ENCODE measurements around the gene DPM1.
A peak's percentile ranks its signal among the peaks of the same experiment; 100 is the strongest.

DPM1 gene

GRCh38 chr20:50930139-50930975, 28.0 kb downstream of the DPM1 start:
- peak overlapping the region; percentile 86 to 89 for H3K4me3 Mint-ChIP-seq
- H3K9me3 Mint-ChIP-seq = no peaks in the 10 kb centered on the region
- H3K27me3 Mint-ChIP-seq = no peaks in the 10 kb centered on the region
- peak; percentile 20 for DNase-seq
- peaks cover 23 to 54% of the 10 kb centered on the region in 2 donors for H3K4me1 Mint-ChIP-seq
- H3K27ac Mint-ChIP-seq = peak overlapping the region; percentile 95
- ATAC-seq (replicated peaks) = peak; percentile 18 to 21
- H3K36me3 Mint-ChIP-seq = peaks cover 34 to 42% of the 10 kb centered on the region in 2 donors

GRCh38 chr20:50929299-50930138, 28.8 kb downstream of the DPM1 start:
- Mint-ChIP-seq H3K9me3 (no peaks in the 10 kb centered on the region), H3K27me3 (no peaks in the 10 kb centered on the region), H3K36me3 (peaks cover 39 to 46% of the 10 kb centered on the region in 2 donors), H3K27ac (peak overlapping the region; percentile 90), H3K4me3 (peak overlapping the region; percentile 86 to 89), H3K4me1 (peaks cover 26 to 60% of the 10 kb centered on the region in 2 donors)
- peak; percentile 75 to 78 for ATAC-seq (replicated peaks)
- DNase-seq = peak; percentile 85

- H3K4me3 Mint-ChIP-seq = peak overlapping the region; percentile 86 to 89
- peaks cover 36 to 41% of the 10 kb centered on the region in 2 donors for H3K36me3 Mint-ChIP-seq
- ATAC-seq (replicated peaks) (no peak), DNase-seq (no peak)
- no peaks in the 10 kb centered on the region for H3K27me3 Mint-ChIP-seq
- H3K9me3 Mint-ChIP-seq = no peaks in the 10 kb centered on the region
- H3K27ac Mint-ChIP-seq = no peak overlapping the region
- peaks cover 26 to 66% of the 10 kb centered on the region in 2 donors for H3K4me1 Mint-ChIP-seq
Observed at GRCh38 chr20:50928469-50928868, 29.9 kb downstream of the DPM1 start.

- Mint-ChIP-seq H3K36me3 (peaks cover 34 to 38% of the 10 kb centered on the region in 2 donors), H3K4me3 (no peak overlapping the region)
- no peak for DNase-seq
Observed at GRCh38 chr20:50926530-50926929, 31.8 kb downstream of the DPM1 start.

GRCh38 chr20:50924261-50924920, 33.9 kb downstream of the DPM1 start:
- Mint-ChIP-seq H3K9me3 (no peaks in the 10 kb centered on the region), H3K4me3 (no peak overlapping the region), H3K4me1 (peaks cover 31 to 86% of the 10 kb centered on the region in 2 donors), H3K27ac (no peak overlapping the region), H3K36me3 (peaks cover 27 to 36% of the 10 kb centered on the region in 2 donors), H3K27me3 (no peaks in the 10 kb centered on the region)
- no peak for DNase-seq
- no peak for ATAC-seq (replicated peaks)

More at GRCh38 chr20:50926530-50926929, 31.8 kb downstream of the DPM1 start:
- Mint-ChIP-seq H3K4me1 (peaks cover 30 to 75% of the 10 kb centered on the region in 2 donors), H3K27me3 (no peaks in the 10 kb centered on the region), H3K27ac (no peak overlapping the region), H3K9me3 (no peaks in the 10 kb centered on the region)
- ATAC-seq (replicated peaks) = no peak

GRCh38 chr20:50921803-50922501, 36.4 kb downstream of the DPM1 start:
- no peaks in the 10 kb centered on the region for H3K9me3 Mint-ChIP-seq

GRCh38 chr20:50920997-50921396, 37.3 kb downstream of the DPM1 start:
- Mint-ChIP-seq H3K4me3 (no peak overlapping the region), H3K27me3 (no peaks in the 10 kb centered on the region), H3K9me3 (no peaks in the 10 kb centered on the region), H3K4me1 (peaks cover 46 to 87% of the 10 kb centered on the region in 2 donors), H3K27ac (no peak overlapping the region), H3K36me3 (peaks cover 31 to 38% of the 10 kb centered on the region in 2 donors)
- DNase-seq (no peak), ATAC-seq (replicated peaks) (no peak)

More at GRCh38 chr20:50921803-50922501, 36.4 kb downstream of the DPM1 start:
- ATAC-seq (replicated peaks) (no peak), DNase-seq (no peak)
- Mint-ChIP-seq H3K36me3 (peaks cover 25 to 33% of the 10 kb centered on the region in 2 donors), H3K27me3 (no peaks in the 10 kb centered on the region), H3K4me1 (peaks cover 38 to 83% of the 10 kb centered on the region in 2 donors), H3K4me3 (no peak overlapping the region), H3K27ac (peak overlapping the region; percentile 71)

- Mint-ChIP-seq H3K9me3 (no peaks in the 10 kb centered on the region), H3K4me3 (no peak overlapping the region), H3K36me3 (peaks cover 20 to 27% of the 10 kb centered on the region in 2 donors), H3K27me3 (no peaks in the 10 kb centered on the region), H3K27ac (peak overlapping the region; percentile 6), H3K4me1 (peaks cover 37 to 81% of the 10 kb centered on the region in 2 donors)
- no peak for DNase-seq
- no peak for ATAC-seq (replicated peaks)
Observed at GRCh38 chr20:50919567-50919966, 38.8 kb downstream of the DPM1 start.

GRCh38 chr20:50918403-50918802, 39.9 kb downstream of the DPM1 start:
- DNase-seq (no peak), ATAC-seq (replicated peaks) (no peak)
- Mint-ChIP-seq H3K9me3 (no peaks in the 10 kb centered on the region), H3K4me3 (no peak overlapping the region), H3K27ac (peak overlapping the region; percentile 80), H3K36me3 (peaks cover 19 to 30% of the 10 kb centered on the region in 2 donors), H3K27me3 (no peaks in the 10 kb centered on the region), H3K4me1 (peaks cover 43 to 84% of the 10 kb centered on the region in 2 donors)

GRCh38 chr20:50916934-50917333, 41.4 kb downstream of the DPM1 start:
- no peaks in the 10 kb centered on the region for H3K9me3 Mint-ChIP-seq
- H3K4me1 Mint-ChIP-seq = peaks cover 44 to 80% of the 10 kb centered on the region in 2 donors
- ATAC-seq (replicated peaks) = no peak
- peaks cover 19 to 33% of the 10 kb centered on the region in 2 donors for H3K36me3 Mint-ChIP-seq
- H3K27ac Mint-ChIP-seq = peak overlapping the region; percentile 65
- no peaks in the 10 kb centered on the region for H3K27me3 Mint-ChIP-seq
- DNase-seq = no peak
- peak overlapping the region; percentile 27 to 28 for H3K4me3 Mint-ChIP-seq

- DNase-seq = no peak
- Mint-ChIP-seq H3K36me3 (peaks cover 21 to 36% of the 10 kb centered on the region in 2 donors), H3K27ac (no peak overlapping the region), H3K9me3 (no peaks in the 10 kb centered on the region), H3K4me1 (peaks cover 47 to 80% of the 10 kb centered on the region in 2 donors), H3K4me3 (no peak overlapping the region), H3K27me3 (no peaks in the 10 kb centered on the region)
- ATAC-seq (replicated peaks) = no peak
Observed at GRCh38 chr20:50916257-50916656, 42.1 kb downstream of the DPM1 start.

- no peak overlapping the region for H3K4me3 Mint-ChIP-seq
- no peak for ATAC-seq (replicated peaks)
- no peaks in the 10 kb centered on the region for H3K27me3 Mint-ChIP-seq
- H3K27ac Mint-ChIP-seq = no peak overlapping the region
- H3K4me1 Mint-ChIP-seq = peaks cover 51 to 80% of the 10 kb centered on the region in 2 donors
- no peaks in the 10 kb centered on the region for H3K9me3 Mint-ChIP-seq
- H3K36me3 Mint-ChIP-seq = peaks cover 22 to 38% of the 10 kb centered on the region in 2 donors
- no peak for DNase-seq
Observed at GRCh38 chr20:50915424-50915823, 42.9 kb downstream of the DPM1 start.

- Mint-ChIP-seq H3K27ac (no peak overlapping the region), H3K36me3 (peaks cover 23 to 40% of the 10 kb centered on the region in 2 donors), H3K4me3 (no peak overlapping the region), H3K9me3 (no peaks in the 10 kb centered on the region), H3K27me3 (no peaks in the 10 kb centered on the region), H3K4me1 (peaks cover 51 to 77% of the 10 kb centered on the region in 2 donors)
- DNase-seq = no peak
- ATAC-seq (replicated peaks) = peak in 1 of 2 donors; percentile 57
Observed at GRCh38 chr20:50913690-50914375, 44.5 kb downstream of the DPM1 start.
